ENCODE results near the gene RNF186. TPM values are rescaled to one million over a fixed set of nuclear protein-coding genes. Genes with fewer than 3 reads are reported as not detected.

The RNF186 gene
- total RNA-seq, 1 donor from 2014 or later = 1.3 TPM

- Mint-ChIP-seq H3K27ac (no peak overlapping the region), H3K9me3 (no peaks in the 10 kb centered on the region), H3K4me1 (ENCODE audit: unreplicated experiment) (peaks cover 23% of the 10 kb centered on the region), H3K27me3 (no peaks in the 10 kb centered on the region), H3K36me3 (no peaks in the 10 kb centered on the region), H3K4me3 (no peak overlapping the region)
- no peak for DNase-seq (ENCODE audit: extremely low spot score, unreplicated experiment)
- TF ChIP-seq CTCF (conservative IDR thresholded peaks at IDR 0.05) = no peak
Observed at GRCh38 chr1:19770436-19771190, 44.5 kb downstream of the RNF186 start.

GRCh38 chr1:19769211-19769932 is 45.7 kb downstream of the RNF186 start:
- Mint-ChIP-seq H3K4me3 (peak overlapping the region; percentile 18), H3K9me3 (no peaks in the 10 kb centered on the region), H3K36me3 (no peaks in the 10 kb centered on the region), H3K4me1 (ENCODE audit: unreplicated experiment) (peaks cover 28% of the 10 kb centered on the region), H3K27ac (no peak overlapping the region), H3K27me3 (no peaks in the 10 kb centered on the region)
- DNase-seq (ENCODE audit: extremely low spot score, unreplicated experiment) = no peak
- no peak for TF ChIP-seq CTCF (conservative IDR thresholded peaks at IDR 0.05)

- peaks cover 28% of the 10 kb centered on the region for H3K4me1 Mint-ChIP-seq (ENCODE audit: unreplicated experiment)
- DNase-seq (ENCODE audit: extremely low spot score, unreplicated experiment) = no peak
- H3K27ac Mint-ChIP-seq = peak overlapping the region; percentile 18
- TF ChIP-seq CTCF (conservative IDR thresholded peaks at IDR 0.05) = no peak
- no peaks in the 10 kb centered on the region for H3K27me3 Mint-ChIP-seq
- no peaks in the 10 kb centered on the region for H3K9me3 Mint-ChIP-seq
- H3K36me3 Mint-ChIP-seq = no peaks in the 10 kb centered on the region
- H3K4me3 Mint-ChIP-seq = no peak overlapping the region
Observed at GRCh38 chr1:19768353-19769210, 46.5 kb downstream of the RNF186 start.

- Mint-ChIP-seq H3K4me1 (ENCODE audit: unreplicated experiment) (peaks cover 28% of the 10 kb centered on the region), H3K27me3 (no peaks in the 10 kb centered on the region), H3K27ac (no peak overlapping the region), H3K36me3 (no peaks in the 10 kb centered on the region), H3K9me3 (no peaks in the 10 kb centered on the region), H3K4me3 (no peak overlapping the region)
- no peak for DNase-seq (ENCODE audit: extremely low spot score, unreplicated experiment)
- no peak for TF ChIP-seq CTCF (conservative IDR thresholded peaks at IDR 0.05)
Observed at GRCh38 chr1:19765623-19766022, 49.5 kb downstream of the RNF186 start.

GRCh38 chr1:19764848-19765247 is 50.2 kb downstream of the RNF186 start:
- H3K27ac Mint-ChIP-seq = no peak overlapping the region
- H3K9me3 Mint-ChIP-seq = no peaks in the 10 kb centered on the region
- H3K36me3 Mint-ChIP-seq = no peaks in the 10 kb centered on the region
- DNase-seq (ENCODE audit: extremely low spot score, unreplicated experiment) = no peak
- no peak overlapping the region for H3K4me3 Mint-ChIP-seq
- H3K27me3 Mint-ChIP-seq = peaks cover under 1% of the 10 kb centered on the region
- peaks cover 28% of the 10 kb centered on the region for H3K4me1 Mint-ChIP-seq (ENCODE audit: unreplicated experiment)
- no peak for TF ChIP-seq CTCF (conservative IDR thresholded peaks at IDR 0.05)

Other genes with a start within 250 kb of the RNF186 start
- gene NBL1, start 171.0 kb downstream of the RNF186 start, total RNA-seq (ENCODE audit: low replicate concordance) = 69.9 and 142 TPM in 2 replicates
- gene HTR6, start 150.4 kb downstream of the RNF186 start, total RNA-seq (ENCODE audit: low replicate concordance) = not detected in 2 replicates
- 10.2 and 16.7 TPM in 2 replicates for gene TMCO4, start 15.4 kb downstream of the RNF186 start, total RNA-seq (ENCODE audit: low replicate concordance)
- 8.3 and 23.1 TPM in 2 replicates for gene OTUD3, start 67.1 kb upstream of the RNF186 start, total RNA-seq (ENCODE audit: low replicate concordance)
- not detected in 2 replicates for gene PLA2G2E, start 108.3 kb upstream of the RNF186 start, total RNA-seq (ENCODE audit: low replicate concordance)
- gene PLA2G2A, start 164.3 kb upstream of the RNF186 start, total RNA-seq (ENCODE audit: low replicate concordance) = 26.1 and 53.2 TPM in 2 replicates